Measurements from ENCODE around the gene CACNA1S.

CACNA1S gene

GRCh38 chr1:201115390-201115937, 3.2 kb upstream of the CACNA1S start:
- no peaks in the 10 kb centered on the region for H3K36me3 Mint-ChIP-seq (ENCODE audit: low read depth)
- peaks cover 64% of the 10 kb centered on the region for H3K27me3 Mint-ChIP-seq
- intact Hi-C loops (cut with micrococcal nuclease), result no loop called here
- no peaks in the 10 kb centered on the region for H3K9me3 Mint-ChIP-seq
- H3K4me3 Mint-ChIP-seq, result no peak overlapping the region
- peaks cover 5% of the 10 kb centered on the region for H3K4me1 Mint-ChIP-seq (ENCODE audit: low read depth)
- no peak overlapping the region for H3K27ac Mint-ChIP-seq

GRCh38 chr1:201114245-201115131, 2.3 kb upstream of the CACNA1S start:
- Mint-ChIP-seq H3K9me3 (no peaks in the 10 kb centered on the region), H3K4me1 (ENCODE audit: low read depth) (peaks cover 5% of the 10 kb centered on the region), H3K27ac (peak overlapping the region; percentile 31), H3K36me3 (ENCODE audit: low read depth) (no peaks in the 10 kb centered on the region), H3K27me3 (peaks cover 60% of the 10 kb centered on the region), H3K4me3 (peak overlapping the region; percentile 82)
- intact Hi-C loops (cut with micrococcal nuclease), result loop anchor here (1.0 kb wide), 2 partner anchors 28 to 142 kb away; no protein-coding TSS in a partner anchor

GRCh38 chr1:201113451-201114244, 1.4 kb upstream of the CACNA1S start:
- H3K9me3 Mint-ChIP-seq, result no peaks in the 10 kb centered on the region
- H3K27ac Mint-ChIP-seq, result no peak overlapping the region
- H3K27me3 Mint-ChIP-seq, result peaks cover 55% of the 10 kb centered on the region
- intact Hi-C loops (cut with micrococcal nuclease), result loop anchor here (1.0 kb wide), 2 partner anchors 27 to 141 kb away; no protein-coding TSS in a partner anchor
- no peaks in the 10 kb centered on the region for H3K36me3 Mint-ChIP-seq (ENCODE audit: low read depth)
- peak overlapping the region; percentile 82 for H3K4me3 Mint-ChIP-seq
- H3K4me1 Mint-ChIP-seq (ENCODE audit: low read depth), result peaks cover 5% of the 10 kb centered on the region

- no peak overlapping the region for H3K4me3 Mint-ChIP-seq
- intact Hi-C loops (cut with micrococcal nuclease), result no loop called here
- no peak overlapping the region for H3K27ac Mint-ChIP-seq
Observed at GRCh38 chr1:201112926-201113325, 700 bp upstream of the CACNA1S start.

GRCh38 chr1:201111672-201112071, 554 bp downstream of the CACNA1S start:
- H3K4me1 Mint-ChIP-seq (ENCODE audit: low read depth), result peaks cover 5% of the 10 kb centered on the region
- H3K27me3 Mint-ChIP-seq, result peaks cover 40% of the 10 kb centered on the region
- intact Hi-C loops (cut with micrococcal nuclease), result no loop called here
- H3K27ac Mint-ChIP-seq, result no peak overlapping the region
- no peak overlapping the region for H3K4me3 Mint-ChIP-seq
- no peaks in the 10 kb centered on the region for H3K36me3 Mint-ChIP-seq (ENCODE audit: low read depth)
- no peaks in the 10 kb centered on the region for H3K9me3 Mint-ChIP-seq

More at GRCh38 chr1:201112926-201113325, 700 bp upstream of the CACNA1S start:
- no peaks in the 10 kb centered on the region for H3K9me3 Mint-ChIP-seq
- peaks cover 50% of the 10 kb centered on the region for H3K27me3 Mint-ChIP-seq
- H3K36me3 Mint-ChIP-seq (ENCODE audit: low read depth), result no peaks in the 10 kb centered on the region
- peaks cover 5% of the 10 kb centered on the region for H3K4me1 Mint-ChIP-seq (ENCODE audit: low read depth)

- Mint-ChIP-seq H3K27me3 (peaks cover 36% of the 10 kb centered on the region), H3K4me3 (no peak overlapping the region), H3K27ac (no peak overlapping the region), H3K9me3 (no peaks in the 10 kb centered on the region), H3K4me1 (ENCODE audit: low read depth) (peaks cover 5% of the 10 kb centered on the region), H3K36me3 (ENCODE audit: low read depth) (no peaks in the 10 kb centered on the region)
- intact Hi-C loops (cut with micrococcal nuclease), result no loop called here
Observed at GRCh38 chr1:201111156-201111555, 1.1 kb downstream of the CACNA1S start.

GRCh38 chr1:201110616-201111015, 1.6 kb downstream of the CACNA1S start:
- intact Hi-C loops (cut with micrococcal nuclease), result no loop called here
- Mint-ChIP-seq H3K36me3 (ENCODE audit: low read depth) (no peaks in the 10 kb centered on the region), H3K27me3 (peaks cover 31% of the 10 kb centered on the region), H3K9me3 (no peaks in the 10 kb centered on the region), H3K4me1 (ENCODE audit: low read depth) (peaks cover 5% of the 10 kb centered on the region), H3K4me3 (no peak overlapping the region), H3K27ac (no peak overlapping the region)

GRCh38 chr1:201110138-201110537, 2.1 kb downstream of the CACNA1S start:
- intact Hi-C loops (cut with micrococcal nuclease), result no loop called here
- Mint-ChIP-seq H3K9me3 (no peaks in the 10 kb centered on the region), H3K27ac (no peak overlapping the region), H3K4me1 (ENCODE audit: low read depth) (peaks cover 5% of the 10 kb centered on the region), H3K36me3 (ENCODE audit: low read depth) (no peaks in the 10 kb centered on the region), H3K4me3 (no peak overlapping the region), H3K27me3 (peaks cover 26% of the 10 kb centered on the region)

- Mint-ChIP-seq H3K9me3 (no peaks in the 10 kb centered on the region), H3K4me1 (ENCODE audit: low read depth) (peaks cover 4% of the 10 kb centered on the region), H3K27me3 (peaks cover 23% of the 10 kb centered on the region), H3K36me3 (ENCODE audit: low read depth) (no peaks in the 10 kb centered on the region), H3K4me3 (no peak overlapping the region), H3K27ac (no peak overlapping the region)
- intact Hi-C loops (cut with micrococcal nuclease), result no loop called here
Observed at GRCh38 chr1:201109651-201110050, 2.6 kb downstream of the CACNA1S start.

GRCh38 chr1:201108614-201109013, 3.6 kb downstream of the CACNA1S start:
- H3K27me3 Mint-ChIP-seq, result peaks cover 13% of the 10 kb centered on the region
- no peaks in the 10 kb centered on the region for H3K4me1 Mint-ChIP-seq (ENCODE audit: low read depth)
- H3K4me3 Mint-ChIP-seq, result no peak overlapping the region
- intact Hi-C loops (cut with micrococcal nuclease), result no loop called here
- no peaks in the 10 kb centered on the region for H3K36me3 Mint-ChIP-seq (ENCODE audit: low read depth)
- no peak overlapping the region for H3K27ac Mint-ChIP-seq
- H3K9me3 Mint-ChIP-seq, result no peaks in the 10 kb centered on the region

- intact Hi-C loops (cut with micrococcal nuclease), result no loop called here
- Mint-ChIP-seq H3K36me3 (ENCODE audit: low read depth) (no peaks in the 10 kb centered on the region), H3K27ac (no peak overlapping the region), H3K27me3 (no peaks in the 10 kb centered on the region), H3K4me3 (no peak overlapping the region), H3K9me3 (no peaks in the 10 kb centered on the region), H3K4me1 (ENCODE audit: low read depth) (no peaks in the 10 kb centered on the region)
Observed at GRCh38 chr1:201105688-201106087, 6.5 kb downstream of the CACNA1S start.

- Mint-ChIP-seq H3K36me3 (ENCODE audit: low read depth) (no peaks in the 10 kb centered on the region), H3K27me3 (no peaks in the 10 kb centered on the region), H3K4me3 (no peak overlapping the region), H3K27ac (no peak overlapping the region), H3K4me1 (ENCODE audit: low read depth) (no peaks in the 10 kb centered on the region), H3K9me3 (no peaks in the 10 kb centered on the region)
- intact Hi-C loops (cut with micrococcal nuclease), result no loop called here
Observed at GRCh38 chr1:201104141-201104540, 8.1 kb downstream of the CACNA1S start.

- H3K36me3 Mint-ChIP-seq (ENCODE audit: low read depth), result no peaks in the 10 kb centered on the region
- H3K9me3 Mint-ChIP-seq, result no peaks in the 10 kb centered on the region
- H3K4me3 Mint-ChIP-seq, result no peak overlapping the region
- H3K27ac Mint-ChIP-seq, result no peak overlapping the region
- H3K4me1 Mint-ChIP-seq (ENCODE audit: low read depth), result no peaks in the 10 kb centered on the region
- intact Hi-C loops (cut with micrococcal nuclease), result no loop called here
- H3K27me3 Mint-ChIP-seq, result no peaks in the 10 kb centered on the region
Observed at GRCh38 chr1:201103666-201104065, 8.6 kb downstream of the CACNA1S start.
